HG03280 (cell line): Measurements from ENCODE around the gene FOXN3.

Experiments
- ATAC-seq: cut with Tn5 transposase; IDR thresholded peaks from one replicate; pipeline ENCODE4 v1.9.1; 2021; ENCODE audit warnings: mild to moderate bottlenecking, moderate library complexity; ENCODE audit not compliant: unreplicated experiment

The FOXN3 gene

GRCh38 chr14:89146274-89146673, 270.8 kb downstream of the FOXN3 start:
- no peak for ATAC-seq

GRCh38 chr14:89144642-89145041, 272.4 kb downstream of the FOXN3 start:
- no peak for ATAC-seq

DNA sequence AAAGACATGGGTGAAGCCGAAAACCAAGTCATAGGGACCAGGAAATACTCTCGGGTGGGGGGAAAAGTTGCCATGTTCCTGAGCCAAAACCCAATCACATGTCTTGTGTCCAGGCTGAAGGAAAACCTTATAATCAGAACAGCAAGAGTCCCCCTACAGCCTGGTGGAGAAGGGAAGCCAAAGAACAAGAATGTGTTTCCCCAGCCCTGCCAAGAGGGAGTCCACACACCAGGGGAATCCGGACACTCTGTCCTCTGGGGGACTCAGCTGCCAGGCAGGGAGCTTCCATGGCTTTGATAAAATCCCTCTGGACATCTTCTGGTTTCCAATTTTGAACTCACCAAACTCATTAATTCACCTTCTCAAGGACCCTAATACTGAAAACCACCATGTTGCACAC, 273.0 kb downstream of the FOXN3 start:
- ATAC-seq, result no peak

GRCh38 chr14:89143595-89143994, 273.4 kb downstream of the FOXN3 start:
- no peak for ATAC-seq

DNA sequence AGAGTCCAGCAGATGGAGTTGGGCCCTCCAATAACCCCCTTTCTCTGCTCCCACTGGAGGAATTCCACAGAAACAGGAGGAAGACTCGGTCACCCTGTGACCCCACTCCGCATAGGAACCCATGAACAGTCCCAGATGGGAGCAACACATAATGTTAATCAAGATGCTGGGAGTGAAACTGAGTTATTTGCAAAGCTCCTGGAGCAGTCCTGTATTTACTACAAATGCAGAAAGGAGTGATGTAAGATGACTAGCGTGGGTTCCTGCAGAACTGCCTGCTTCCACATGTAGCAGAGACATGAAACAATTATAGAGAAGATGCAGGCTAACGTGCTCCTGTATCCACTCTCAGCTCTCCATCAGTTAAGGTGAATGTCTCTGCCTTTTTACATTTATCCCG, 274.7 kb downstream of the FOXN3 start:
- ATAC-seq, result no peak

- ATAC-seq, result no peak
These were observed 275.2 kb downstream of the FOXN3 start for GRCh38 chr14:89141862-89142261.

- ATAC-seq, result no peak
These were observed 276.7 kb downstream of the FOXN3 start for GRCh38 chr14:89140326-89140725.

DNA sequence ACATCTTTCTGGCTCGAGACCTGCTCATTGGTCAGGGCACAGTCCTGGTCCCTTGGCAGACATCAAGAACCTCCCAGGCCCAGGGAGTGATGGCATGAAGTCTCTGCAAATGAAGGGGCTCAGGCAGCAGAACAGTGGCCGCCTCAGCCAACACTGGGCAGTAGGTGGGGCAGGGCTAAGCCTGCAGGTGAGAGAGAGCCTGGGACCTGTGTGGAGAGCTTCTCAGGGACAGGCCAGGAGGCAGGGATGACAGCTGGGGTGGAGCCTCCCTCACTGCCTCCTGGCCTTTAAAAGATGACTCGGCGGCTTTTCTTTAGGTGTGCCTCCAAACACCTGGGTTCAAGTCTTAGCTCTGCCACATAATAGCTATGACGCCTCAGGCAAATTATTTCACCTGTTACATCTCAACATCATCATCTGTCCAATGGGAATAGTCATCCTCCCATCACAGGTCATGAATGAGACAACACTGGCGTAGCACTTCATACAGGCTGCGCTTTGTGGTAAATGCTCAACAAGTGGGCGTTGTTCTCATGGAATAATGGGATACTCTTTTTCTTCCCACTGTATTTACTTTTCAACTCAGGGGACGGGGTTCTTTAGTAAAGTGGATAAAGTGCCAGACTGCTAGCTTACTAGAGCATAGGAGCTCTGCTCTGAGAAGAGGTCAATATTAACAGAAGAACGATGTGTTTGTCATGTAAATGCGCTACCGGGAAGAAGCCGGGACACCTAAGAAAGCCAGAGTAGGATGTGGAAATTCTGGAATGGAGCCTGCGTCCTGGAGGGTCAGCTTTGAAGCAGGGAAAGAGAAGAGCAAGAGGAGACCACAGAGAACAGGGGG, 277.4 kb downstream of the FOXN3 start:
- no peak for ATAC-seq

- ATAC-seq, result no peak
These were observed 278.2 kb downstream of the FOXN3 start for GRCh38 chr14:89138846-89139245.

- ATAC-seq, result no peak
These were observed 279.4 kb downstream of the FOXN3 start for GRCh38 chr14:89137526-89138163.

DNA sequence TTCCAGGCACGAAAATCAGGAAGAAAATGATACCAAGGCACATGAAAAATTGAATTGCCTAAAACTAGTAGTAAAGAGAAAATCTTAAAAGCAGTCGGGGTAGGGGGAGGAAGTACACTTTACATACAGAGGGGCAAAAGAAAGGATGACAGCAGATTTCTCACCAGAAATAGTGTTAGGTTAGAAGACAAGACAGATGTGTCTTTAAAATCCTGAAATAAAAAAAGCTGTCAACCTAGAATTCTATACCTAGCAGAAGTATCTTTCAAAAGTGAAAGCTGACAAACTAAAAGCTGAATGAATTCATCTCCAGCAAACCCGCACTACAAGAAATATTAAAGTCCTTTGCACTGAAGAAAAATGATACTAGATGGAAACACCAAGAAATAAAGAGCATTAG, 280.4 kb downstream of the FOXN3 start:
- ATAC-seq, result no peak

GRCh38 chr14:89134640-89135039, 282.4 kb downstream of the FOXN3 start:
- no peak for ATAC-seq

DNA sequence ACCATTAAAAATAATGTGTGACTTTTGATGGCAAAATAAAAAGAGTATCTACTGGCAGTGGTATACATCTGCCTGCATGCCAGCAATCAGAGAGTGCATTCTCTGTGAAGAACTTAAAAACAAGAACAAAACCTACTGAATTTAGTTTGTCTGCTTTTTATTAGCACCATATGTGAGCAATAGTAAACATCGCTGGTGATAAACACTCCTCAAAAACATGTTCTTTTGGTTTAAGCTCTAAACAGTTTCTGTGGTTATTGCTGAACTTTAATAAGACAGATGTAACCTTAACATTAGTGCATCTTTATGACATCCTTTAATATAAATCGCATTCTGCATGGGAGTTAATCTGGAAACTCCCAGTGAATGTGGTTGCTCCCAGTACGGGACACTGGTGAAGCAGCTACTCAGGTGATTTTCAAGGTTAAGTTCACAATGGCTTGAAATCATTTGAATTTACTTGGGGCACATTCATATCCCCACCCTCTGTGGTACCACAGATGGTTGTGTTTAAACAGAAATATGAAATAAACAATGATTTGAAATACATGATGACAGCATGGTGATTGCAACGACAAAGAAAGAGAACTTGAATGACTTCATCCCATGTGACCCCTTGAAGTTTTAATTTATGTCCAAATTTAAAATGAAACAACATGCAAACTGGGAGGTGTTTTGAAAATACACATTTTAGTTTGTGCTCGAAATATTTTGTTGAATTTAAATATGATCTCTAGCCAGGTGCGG, 285.9 kb downstream of the FOXN3 start:
- ATAC-seq, result no peak

DNA sequence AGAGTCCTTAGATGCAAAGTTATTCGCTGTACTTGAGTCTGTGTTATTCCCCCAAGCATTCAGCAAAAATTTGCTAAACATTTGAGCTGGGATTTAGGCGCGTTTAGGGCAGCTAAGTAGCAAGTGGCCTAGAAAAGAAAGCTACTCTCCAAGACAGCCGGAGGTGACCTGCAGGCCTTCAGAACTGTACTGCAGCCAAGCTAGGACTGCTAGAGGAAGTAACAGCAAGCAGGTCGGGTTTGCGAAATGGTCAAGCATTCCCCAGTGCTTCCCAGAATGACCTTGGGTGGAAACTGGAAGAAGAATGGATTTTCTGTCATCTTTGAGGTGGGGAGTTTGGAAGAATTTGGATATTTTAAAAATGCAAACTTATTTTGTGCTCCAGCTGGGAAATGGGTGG, 287.5 kb downstream of the FOXN3 start:
- no peak for ATAC-seq

DNA sequence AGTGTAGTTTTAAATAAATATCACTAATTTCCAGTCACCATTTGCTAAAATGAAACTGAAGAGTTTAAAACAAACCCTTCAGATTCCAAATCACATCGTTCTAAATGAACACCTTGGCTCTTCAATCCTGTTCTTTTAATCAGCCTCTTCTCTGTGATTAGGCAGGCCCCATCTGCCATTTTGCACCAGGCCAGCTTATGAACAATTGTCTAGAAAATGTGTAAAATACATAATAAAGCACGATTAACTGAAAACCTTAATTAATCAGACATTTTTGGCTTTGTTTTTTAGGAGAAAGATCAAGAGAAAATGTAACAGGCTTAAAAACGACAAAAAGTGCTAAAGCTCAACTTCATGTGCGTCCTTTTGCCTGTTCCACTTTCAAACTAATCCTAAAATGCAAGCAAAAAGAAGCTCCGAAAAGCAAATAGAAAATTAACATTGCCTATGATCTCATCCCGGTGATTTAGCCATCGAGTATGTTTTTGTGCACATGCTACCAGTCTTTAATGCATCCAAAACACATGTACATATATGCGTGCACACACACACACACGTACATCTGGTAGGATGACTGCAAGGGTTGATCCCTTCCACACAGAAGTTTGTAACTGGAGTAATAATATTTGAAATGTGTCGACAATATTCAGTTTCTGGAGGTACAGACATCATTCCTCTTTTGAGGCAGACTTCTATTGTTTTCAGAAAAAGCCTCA, 288.6 kb downstream of the FOXN3 start:
- ATAC-seq, result no peak

- ATAC-seq, result no peak
These were observed 290.6 kb downstream of the FOXN3 start for GRCh38 chr14:89126461-89126860.

GRCh38 chr14:89125216-89125615, 291.8 kb downstream of the FOXN3 start:
- no peak for ATAC-seq

DNA sequence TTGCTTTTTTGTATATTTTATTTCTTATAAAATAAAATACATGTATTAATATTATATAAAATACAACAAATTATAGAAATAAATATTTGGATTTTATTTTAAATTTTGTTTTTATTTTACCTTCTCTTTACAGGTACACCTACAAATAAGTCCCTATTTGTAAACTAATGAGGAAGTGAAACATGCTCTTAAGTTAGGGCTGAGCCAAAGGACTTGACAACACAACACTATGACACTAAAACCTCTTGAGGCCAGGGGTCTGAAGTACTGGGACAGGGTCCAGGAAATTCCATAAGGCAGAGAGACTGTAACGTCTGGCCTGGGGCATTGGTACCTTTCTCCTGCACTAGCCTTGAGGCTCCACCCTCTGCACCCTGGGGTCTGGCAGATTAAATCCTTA, 293.2 kb downstream of the FOXN3 start:
- ATAC-seq, result no peak

DNA sequence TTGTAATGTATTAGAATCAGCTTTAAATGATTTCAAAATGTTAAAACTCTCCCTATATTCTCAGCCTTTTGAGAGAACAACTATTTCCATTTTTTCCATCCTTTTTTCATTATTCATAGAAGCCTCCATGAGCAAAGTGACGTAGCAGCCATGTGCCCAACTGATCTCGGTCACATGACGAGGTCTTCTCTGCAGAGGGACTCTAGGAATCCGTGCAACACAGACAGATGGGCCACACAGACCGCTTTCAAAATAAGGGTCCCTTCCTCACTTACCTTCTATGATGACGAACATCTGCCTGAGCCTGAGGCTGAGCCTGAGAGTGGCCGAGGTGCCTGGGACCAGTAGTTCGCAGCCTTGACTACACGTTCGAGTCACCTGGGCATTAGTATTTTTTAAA, 293.8 kb downstream of the FOXN3 start:
- no peak for ATAC-seq

GRCh38 chr14:89121968-89122620, 294.9 kb downstream of the FOXN3 start:
- no peak for ATAC-seq

GRCh38 chr14:89117012-89117411, 300.0 kb downstream of the FOXN3 start:
- no peak for ATAC-seq
